A673 (cell line): ENCODE data around the gene SALL3. TPM values are rescaled to one million over a fixed set of nuclear protein-coding genes. Genes with fewer than 3 reads are reported as not detected.
"Not testable (repeated sequence)": the region's sequence is repeated elsewhere in the genome, so short reads cannot be mapped to it uniquely, and the experiment has no call there.

Experiments
- BruUV-seq: library from RNA; stranded (reverse); fragments of 400-500 nt; replicated peaks from 2 replicates; lab custom pipeline; 2021; lab: Mats Ljungman, UMichigan
- CTCF ChIA-PET: fragments of 300-600 bp; sonication (Branson Sonifier 250); formaldehyde crosslinking; loops from one replicate; lab custom pipeline; 2022; ENCODE audit warnings: antibody characterized with exemption; lab: Charles Lee
- POLR2A ChIA-PET: fragments of 300-600 bp; sonication (Branson Sonifier 250); formaldehyde crosslinking; loops from one replicate; lab custom pipeline; 2022; ENCODE audit warnings: antibody characterized with exemption; ENCODE audit not compliant: low non-redundant PET; lab: Charles Lee
- DNase-seq: peaks from one replicate; pipeline ENCODE4 v3.0.0-alpha.2; 2015; ENCODE audit warnings: low spot score
- H3K27ac ChIP-seq: fragments of 200-600 bp; sonication (generic); 2 replicates; pipeline ENCODE4 v1.5.1; 2016; ENCODE audit warnings: mixed run types, low read depth, mild to moderate bottlenecking, mixed read lengths, antibody characterized with exemption, low read length; ENCODE audit not compliant: poor library complexity, severe bottlenecking
- H3K27me3 ChIP-seq: fragments of 200-600 bp; sonication (generic); replicated peaks from 2 replicates; pipeline ENCODE4 v1.6.1; 2017; ENCODE audit warnings: mixed run types, low read depth, mild to moderate bottlenecking, mixed read lengths, antibody characterized with exemption, low read length; ENCODE audit not compliant: insufficient read depth, poor library complexity
- H3K36me3 ChIP-seq: fragments of 200-600 bp; sonication (generic); 2 replicates; pipeline ENCODE4 v1.6.1; 2016; ENCODE audit warnings: mixed run types, mild to moderate bottlenecking, mixed read lengths, antibody characterized with exemption, low read length; ENCODE audit not compliant: insufficient read depth, poor library complexity, severe bottlenecking
- H3K4me1 ChIP-seq: fragments of 200-600 bp; sonication (generic); 2 replicates; pipeline ENCODE4 v1.6.1; 2017; ENCODE audit warnings: mixed run types, mild to moderate bottlenecking, mixed read lengths, antibody characterized with exemption, low read length; ENCODE audit not compliant: insufficient read depth, poor library complexity, severe bottlenecking
- H3K4me3 ChIP-seq: fragments of 200-600 bp; sonication (generic); 2 replicates; pipeline ENCODE4 v1.5.1; 2016; ENCODE audit warnings: low read depth, mixed run types, mild to moderate bottlenecking, mixed read lengths, low read length; ENCODE audit not compliant: poor library complexity, severe bottlenecking
- H3K9me3 ChIP-seq: fragments of 200-600 bp; sonication (generic); 2 replicates; pipeline ENCODE4 v1.6.1; 2016; ENCODE audit warnings: mixed run types, low read depth, mild to moderate bottlenecking, mixed read lengths, antibody characterized with exemption, low read length; ENCODE audit not compliant: poor library complexity, severe bottlenecking
- CTCF ChIP-seq: fragments of 300-800, 200-600 bp; sonication (generic); conservative IDR thresholded peaks from 2 replicates; pipeline ENCODE4 v1.5.1; 2017; ENCODE audit warnings: low read depth, mild to moderate bottlenecking, antibody characterized with exemption, low read length, moderate library complexity, mixed read lengths
- EZH2 ChIP-seq: fragments of 200-600 bp; sonication (generic); IDR thresholded peaks from 2 replicates; pipeline ENCODE4 v1.6.1; 2017; ENCODE audit warnings: borderline replicate concordance, low read depth, mild to moderate bottlenecking, mixed read lengths, antibody characterized with exemption, low read length; ENCODE audit not compliant: poor library complexity, severe bottlenecking
- intact Hi-C: fragments of 100-400 bp; cut with micrococcal nuclease; formaldehyde crosslinking; loops from one replicate; pipeline ENCODE4 v1.10.0; 2022; ENCODE audit not compliant: unreplicated experiment
- total RNA-seq: library from RNA; stranded (reverse); gene quantifications from 2 replicates; pipeline ENCODE4 v1.2.3, GENCODE V29; 2021

SALL3 gene
- total RNA-seq, 1 experiment from 2014 or later = not detected

GRCh38 chr18:78937166-78937565 lies 42.5 kb upstream of the SALL3 start:
- intact Hi-C loops = no loop called here
- Histone ChIP-seq H3K4me1 (no peaks in the 10 kb centered on the region), H3K27me3 (peaks cover 71% of the 10 kb centered on the region), H3K36me3 (no peaks in the 10 kb centered on the region), H3K4me3 (no peak overlapping the region), H3K27ac (no peak overlapping the region), H3K9me3 (no peaks in the 10 kb centered on the region)
- POLR2A ChIA-PET = interaction anchor here (0.6 kb wide), 1 partner anchor 435 kb away, joined by 4 read pairs; no protein-coding TSS in a partner anchor
- CTCF ChIA-PET = no interaction called here
- no peak for DNase-seq
- TF ChIP-seq CTCF (no peak), EZH2 (no peak)
- BruUV-seq = no TSS peak

DNA sequence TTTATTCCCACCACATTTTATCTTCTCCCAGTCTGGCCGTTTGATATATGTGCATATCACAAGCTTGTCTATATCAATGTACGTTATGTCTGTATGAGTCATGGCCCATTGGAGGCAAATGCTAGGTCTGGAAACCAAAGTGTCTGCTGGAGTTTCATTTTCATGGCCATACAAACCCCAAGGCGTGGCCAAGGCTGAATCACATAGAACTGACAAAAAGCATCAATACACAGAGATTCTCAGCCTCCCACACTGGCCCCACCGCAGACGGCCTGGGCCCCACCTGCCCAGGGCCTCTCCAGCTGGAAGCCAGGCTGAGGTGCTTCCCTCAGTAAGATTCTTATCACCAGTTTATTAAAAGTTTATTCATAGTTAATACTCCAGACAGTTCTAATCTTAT lies 40.5 kb upstream of the SALL3 start:
- peaks cover 69% of the 10 kb centered on the region for H3K27me3 ChIP-seq
- BruUV-seq = no TSS peak

DNA sequence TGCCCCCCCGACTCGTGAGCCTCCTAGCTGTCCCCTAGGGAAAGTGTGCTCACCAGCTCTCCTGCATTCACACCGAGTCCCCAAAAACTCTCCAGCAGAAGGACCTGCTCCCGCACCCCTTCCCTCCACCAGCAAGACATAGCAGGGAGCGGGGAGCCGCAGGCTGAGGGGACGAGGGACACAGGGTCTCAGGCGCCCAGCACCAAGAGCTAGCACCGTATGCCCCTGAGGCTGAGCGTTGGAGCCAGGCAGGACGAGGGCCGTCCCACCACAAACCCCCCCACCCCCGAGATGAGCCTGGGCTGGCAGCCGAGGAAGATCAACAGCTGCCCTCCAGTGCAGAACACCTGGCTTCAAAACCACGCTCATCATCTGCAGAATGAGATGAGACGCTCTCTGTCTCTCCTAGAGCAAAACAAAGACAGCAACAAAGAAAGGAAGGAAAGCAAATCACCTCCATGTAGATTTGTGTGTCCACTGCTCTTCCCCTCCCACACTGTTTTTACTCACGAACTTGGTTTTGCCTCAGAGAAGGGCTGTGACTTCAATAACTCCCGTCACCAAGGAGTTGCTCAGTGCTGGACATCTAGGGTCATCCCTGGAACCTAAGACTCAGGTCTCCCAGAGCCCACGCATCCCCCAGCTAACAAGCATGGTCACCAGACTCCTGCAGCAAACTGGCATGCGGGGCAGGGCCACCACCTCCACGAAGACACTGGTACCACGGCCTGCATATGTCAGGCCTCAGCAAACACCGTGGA lies 39.7 kb upstream of the SALL3 start:
- no TSS peak for BruUV-seq
- TF ChIP-seq EZH2 (no peak), CTCF (no peak)
- DNase-seq = no peak
- peaks cover 69% of the 10 kb centered on the region for H3K27me3 ChIP-seq
- H3K4me1 ChIP-seq = no peaks in the 10 kb centered on the region
- H3K36me3 ChIP-seq = no peaks in the 10 kb centered on the region
- no peak overlapping the region for H3K4me3 ChIP-seq
- ChIA-PET POLR2A (no interaction called here), CTCF (no interaction called here)
- intact Hi-C loops = no loop called here
- no peaks in the 10 kb centered on the region for H3K9me3 ChIP-seq
- H3K27ac ChIP-seq = no peak overlapping the region

More for the DNA sequence above, 40.5 kb upstream of the SALL3 start:
- ChIA-PET POLR2A (no interaction called here), CTCF (no interaction called here)
- Histone ChIP-seq H3K4me1 (no peaks in the 10 kb centered on the region), H3K4me3 (no peak overlapping the region), H3K27ac (no peak overlapping the region), H3K36me3 (no peaks in the 10 kb centered on the region), H3K9me3 (no peaks in the 10 kb centered on the region)
- intact Hi-C loops = no loop called here
- DNase-seq = no peak
- TF ChIP-seq EZH2 = no peak
- no peak for TF ChIP-seq CTCF

DNA sequence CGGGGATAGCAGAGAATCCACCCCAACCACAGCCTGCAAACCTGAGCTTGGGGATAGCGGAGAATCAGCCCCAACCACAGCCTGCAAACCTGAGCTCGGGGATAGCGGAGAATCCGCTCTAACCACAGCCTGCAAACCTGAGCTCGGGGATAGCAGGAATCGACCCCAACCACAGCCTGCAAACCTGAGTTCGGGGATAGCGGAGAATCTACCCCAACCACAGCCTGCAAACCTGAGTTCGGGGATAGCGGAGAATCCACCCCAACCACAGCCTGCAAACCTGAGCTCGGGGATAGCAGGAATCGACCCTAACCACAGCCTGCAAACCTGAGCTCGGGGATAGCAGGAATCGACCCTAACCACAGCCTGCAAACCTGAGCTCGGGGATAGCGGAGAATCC lies 37.4 kb upstream of the SALL3 start:
- CTCF ChIA-PET, H3K4me1 ChIP-seq, H3K9me3 ChIP-seq, H3K4me3 ChIP-seq, DNase-seq, H3K36me3 ChIP-seq, POLR2A ChIA-PET, BruUV-seq, H3K27ac ChIP-seq, intact Hi-C loops: not testable (repeated sequence)
- peaks cover 76% of the 10 kb centered on the region for H3K27me3 ChIP-seq
